NCI-H2196 (cell line): ENCODE results near the gene SATB1.
"Not testable (repeated sequence)": the region's sequence is repeated elsewhere in the genome, so short reads cannot be mapped to it uniquely, and the experiment has no call there.

Experiments
- DNase-seq: peaks from one replicate; lab custom pipeline; 2025; ENCODE audit not compliant: unreplicated experiment; lab: John Stamatoyannopoulos, UW

The SATB1 gene

DNA sequence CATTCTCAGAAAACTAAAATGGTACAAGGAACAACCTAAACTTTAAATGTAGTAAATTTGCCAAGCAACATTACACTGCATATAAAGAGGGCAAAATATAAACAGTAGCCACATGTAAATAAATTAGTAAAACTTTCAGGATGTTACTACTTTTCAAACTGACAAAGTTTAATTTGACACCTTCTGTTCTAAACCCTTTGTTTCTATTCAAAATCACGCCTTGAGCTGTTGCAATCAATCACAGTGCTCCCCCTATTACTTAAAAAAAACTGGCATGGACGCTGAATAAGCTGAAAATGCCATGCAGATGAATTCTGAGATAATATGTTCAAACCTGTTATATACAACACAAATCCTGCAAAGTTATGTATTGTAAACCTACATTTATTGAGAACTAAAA, 69.3 kb downstream of the SATB1 start:
- no peak for DNase-seq

DNA sequence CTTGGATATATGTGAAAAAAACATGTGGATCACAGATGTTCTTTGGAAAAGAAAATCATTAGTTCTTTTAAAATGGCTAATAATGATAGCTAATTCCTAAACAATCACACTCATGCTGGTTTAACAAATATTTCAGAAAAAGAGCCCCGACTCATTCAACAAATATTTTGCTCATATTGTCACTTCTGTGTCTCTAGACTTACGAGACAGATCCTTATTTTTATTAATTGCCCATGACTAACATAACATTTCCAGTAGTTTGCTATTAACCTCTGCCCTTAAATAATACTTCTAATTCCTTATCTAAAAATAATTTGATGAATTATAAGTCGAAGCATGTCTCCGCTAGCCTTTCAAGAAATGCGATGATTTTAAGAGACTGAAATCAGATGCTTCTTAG, 70.4 kb downstream of the SATB1 start:
- DNase-seq = no peak

DNA sequence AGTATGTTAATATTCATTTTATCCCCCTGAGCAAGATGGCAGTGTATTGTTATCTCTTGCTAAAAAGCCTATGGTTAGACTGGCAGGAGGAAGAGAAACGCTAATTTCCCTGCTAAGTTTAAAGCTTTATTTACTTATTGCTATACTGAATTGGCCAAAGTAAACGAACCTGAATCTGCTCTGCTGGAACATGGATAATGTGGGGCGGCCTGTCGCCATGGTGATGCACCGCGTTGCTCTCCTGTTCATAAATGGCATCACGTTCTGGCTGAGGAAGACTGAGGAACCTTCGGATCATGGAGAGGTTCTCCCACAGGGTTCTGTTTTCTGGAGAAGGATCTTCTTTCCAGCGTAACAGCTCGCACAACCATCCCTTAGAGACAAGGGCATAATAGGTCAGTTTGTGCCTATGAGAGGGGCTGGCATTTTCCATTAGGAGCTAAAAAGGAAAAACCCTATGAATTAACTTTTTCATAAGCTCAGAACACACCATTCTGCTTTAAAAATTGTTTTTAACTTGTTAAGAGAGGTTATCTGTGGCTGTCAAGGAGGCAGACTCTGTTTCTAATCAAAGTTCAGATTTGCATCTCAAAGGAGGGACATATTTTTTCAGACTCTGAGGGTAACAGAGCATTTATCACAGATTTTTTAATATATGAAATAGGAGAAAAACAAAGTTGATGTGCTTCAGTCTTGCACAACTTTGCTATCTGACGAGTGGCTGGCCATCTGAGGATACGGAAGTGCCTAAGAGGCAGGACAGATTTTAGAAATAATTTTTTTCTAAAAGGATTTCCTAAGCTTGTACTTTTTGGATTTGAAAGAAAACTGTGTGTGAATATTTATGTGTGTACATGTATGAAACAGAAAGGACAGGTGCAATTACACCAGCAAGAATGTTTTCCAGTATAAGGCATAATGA, 73.1 kb downstream of the SATB1 start:
- DNase-seq = peak; percentile 37

DNA sequence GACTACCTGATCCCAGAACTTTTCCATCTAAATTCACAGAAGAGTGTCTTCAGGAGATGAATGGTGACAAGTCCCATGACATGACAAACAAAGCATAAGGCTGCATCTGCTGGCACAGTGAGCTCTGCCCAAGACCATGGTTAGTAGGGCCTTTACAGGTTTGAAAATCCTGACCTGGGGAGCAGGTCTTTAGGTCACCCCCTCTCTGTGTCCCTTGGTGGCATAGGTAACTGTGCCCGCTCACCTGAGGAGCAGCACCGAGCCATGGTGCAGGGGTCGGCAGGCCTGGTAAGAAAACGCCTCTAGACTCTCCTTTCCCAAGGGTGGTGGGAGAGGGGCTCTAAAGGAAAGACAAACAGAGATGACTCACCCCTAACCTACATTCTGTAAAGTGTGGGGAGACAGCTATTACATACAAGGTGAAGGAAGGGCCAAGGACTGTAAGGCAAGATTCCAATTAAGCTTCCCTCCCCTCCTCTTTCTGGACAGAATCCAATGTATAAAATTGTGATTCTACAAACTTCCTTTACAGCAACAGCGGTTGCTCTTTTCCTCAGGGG, 74.0 kb downstream of the SATB1 start:
- DNase-seq = no peak

DNA sequence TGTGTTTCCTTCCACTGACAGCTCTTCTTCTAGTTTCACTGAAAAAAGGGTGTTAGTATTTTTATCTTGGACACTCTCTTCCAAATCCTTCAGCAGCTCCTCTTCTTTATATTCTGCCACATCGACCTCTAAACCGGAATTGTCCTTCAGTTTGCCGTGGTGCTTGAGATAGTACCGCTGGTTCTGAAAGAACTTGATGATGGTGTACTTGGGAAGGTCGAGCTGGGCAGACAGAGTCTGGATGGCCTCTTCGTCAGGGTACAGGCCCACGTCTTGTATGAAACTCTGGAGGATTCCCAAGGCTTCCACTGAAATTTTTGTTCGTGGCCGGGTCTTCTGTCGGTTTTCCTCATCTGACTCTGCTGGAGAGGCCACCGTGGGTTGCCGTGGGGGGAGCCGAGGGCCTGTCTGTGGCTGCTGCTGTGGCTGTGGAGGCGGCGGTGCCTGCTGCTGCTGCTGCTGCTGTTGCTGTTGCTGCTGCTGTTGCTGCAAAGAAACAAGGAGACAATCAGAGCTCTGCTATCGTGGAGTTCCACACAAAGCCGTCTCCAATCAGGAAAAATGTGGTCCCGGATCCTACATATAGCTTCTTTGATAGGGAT, 75.8 kb downstream of the SATB1 start:
- DNase-seq = no peak

DNA sequence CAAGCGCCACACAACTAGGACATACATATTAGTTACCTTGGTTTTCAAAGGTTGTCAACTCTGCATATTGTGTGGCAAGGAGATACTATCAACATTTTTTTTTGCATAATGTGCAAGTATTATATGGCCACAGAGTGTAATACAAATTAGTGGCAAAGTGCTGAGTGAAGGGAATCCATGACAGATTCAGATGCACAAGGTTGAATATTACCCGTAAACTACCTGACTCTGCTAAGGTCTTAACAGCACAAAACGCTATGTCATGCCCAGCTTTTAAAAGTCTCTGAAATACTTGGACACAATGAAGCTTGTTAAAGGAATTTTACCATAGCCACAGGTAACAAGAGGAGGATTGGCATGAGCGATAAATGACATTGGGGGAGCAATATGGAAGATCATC, 79.0 kb downstream of the SATB1 start:
- DNase-seq = no peak

DNA sequence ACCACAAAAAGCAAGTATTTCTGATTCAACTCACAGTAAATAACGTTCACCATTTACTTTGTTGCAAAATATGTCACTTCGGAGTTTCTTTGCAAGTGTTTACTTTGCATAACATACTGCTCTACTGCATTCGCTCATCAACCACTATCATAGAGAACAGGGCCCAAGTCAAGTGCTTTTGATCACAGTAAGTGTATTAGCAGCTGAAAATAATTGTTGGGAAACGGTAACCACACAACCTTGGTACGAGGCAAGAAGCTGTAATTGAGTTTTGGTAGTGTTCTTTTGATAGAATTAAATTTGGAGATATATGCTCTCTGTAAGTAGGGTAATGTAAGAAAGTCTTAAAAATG, 80.1 kb downstream of the SATB1 start:
- DNase-seq = no peak

DNA sequence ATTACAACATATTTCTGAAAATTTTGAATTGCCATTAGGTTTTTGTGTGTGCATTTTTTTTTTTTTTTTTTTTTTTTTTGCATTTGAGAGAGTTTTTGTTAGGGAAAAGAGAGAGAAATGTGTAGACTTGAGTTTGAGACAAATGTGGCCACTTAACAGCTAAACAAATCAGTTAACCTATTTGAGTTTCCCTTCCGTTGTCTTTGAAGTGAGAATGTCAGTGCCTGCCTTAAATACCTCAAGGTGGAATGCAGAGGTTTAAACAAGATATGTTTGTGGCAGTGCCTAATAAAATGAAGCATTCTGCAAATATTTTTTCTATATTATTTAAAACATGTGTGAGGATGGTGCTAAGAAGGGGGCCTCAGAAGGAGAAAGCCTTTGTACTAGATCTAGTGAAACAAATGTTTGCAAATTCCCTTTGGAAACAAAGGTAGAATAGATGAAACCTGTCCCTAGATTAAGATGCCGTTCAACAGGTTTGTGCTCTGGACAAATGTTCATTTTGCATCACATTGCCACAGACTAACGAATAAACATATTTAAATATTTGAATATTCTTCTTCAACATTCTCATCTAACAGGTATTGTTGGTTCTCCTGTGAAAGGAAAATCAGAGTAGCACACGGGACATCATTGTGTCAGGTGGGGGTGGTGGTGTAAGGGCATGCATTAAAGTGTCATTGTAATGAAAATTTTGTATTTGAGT, 80.7 kb downstream of the SATB1 start:
- DNase-seq = no peak

DNA sequence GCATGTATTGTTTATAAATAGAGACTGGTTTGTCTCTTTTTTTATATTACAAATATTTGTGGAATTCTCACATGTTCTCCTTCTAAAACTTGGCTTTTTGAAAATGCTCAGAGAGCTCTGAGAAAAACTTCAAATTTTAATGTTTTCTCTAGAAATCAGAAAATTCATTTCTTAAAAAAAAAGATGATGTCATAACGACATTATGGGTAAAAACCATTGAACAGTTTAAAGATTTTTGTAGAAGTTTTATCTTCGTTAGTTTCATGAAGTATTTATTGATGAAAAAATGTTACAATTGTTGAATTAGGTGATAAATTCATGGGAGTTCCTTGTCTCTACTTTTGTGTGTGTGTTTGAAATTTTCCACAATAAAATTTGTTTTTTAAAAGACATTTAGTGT, 81.3 kb downstream of the SATB1 start:
- DNase-seq = no peak

DNA sequence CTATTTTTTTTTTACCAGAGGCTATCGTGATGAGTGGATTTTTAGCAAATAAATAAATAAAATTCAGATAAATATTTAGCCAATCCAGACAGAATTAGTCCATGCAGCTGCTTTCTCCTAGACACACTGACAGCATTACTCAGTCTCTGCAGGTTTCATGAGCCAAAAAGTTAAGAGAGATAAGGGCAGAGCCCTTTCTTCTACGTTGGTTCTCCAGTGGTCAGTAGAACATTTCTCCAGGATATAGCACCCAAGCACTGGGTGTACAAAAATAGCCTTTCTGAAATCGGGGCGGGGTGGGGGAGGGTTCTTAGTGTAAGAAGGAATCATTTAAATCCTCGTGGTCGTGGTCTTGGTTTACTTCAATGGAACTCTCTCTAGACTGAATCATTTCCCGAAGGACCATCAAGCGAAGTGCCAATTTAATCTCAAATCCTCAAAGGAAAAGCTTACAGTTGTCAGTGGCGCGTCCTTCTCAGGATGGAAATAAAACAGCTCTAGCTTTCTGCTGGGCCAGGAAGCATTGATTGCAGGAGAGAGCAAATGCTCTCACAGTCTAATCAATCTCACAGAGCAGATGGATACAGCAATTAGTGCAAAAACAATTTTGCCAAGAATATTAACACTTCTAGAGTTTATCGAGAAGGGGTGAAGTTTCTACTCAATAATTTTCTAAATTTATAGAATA, 86.2 kb downstream of the SATB1 start:
- no peak for DNase-seq

DNA sequence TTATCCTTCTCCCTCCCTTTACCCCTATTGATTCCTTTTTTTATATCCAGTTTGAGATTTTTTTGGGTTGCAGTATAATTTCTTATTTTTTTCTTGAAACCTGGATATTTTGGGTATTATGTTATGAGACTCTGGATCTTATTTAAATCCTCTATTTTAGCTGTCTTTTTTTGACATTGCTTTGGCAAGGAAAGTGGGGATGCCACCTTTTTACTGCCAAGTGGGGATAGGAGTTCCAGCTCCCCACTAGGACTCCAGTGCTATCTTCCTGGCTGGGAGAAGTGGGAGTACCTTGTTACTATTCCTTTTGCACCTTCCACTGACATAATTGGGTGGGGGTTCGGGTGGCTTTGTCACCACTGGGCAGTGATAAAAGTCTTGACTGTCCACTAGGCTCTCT, 87.9 kb downstream of the SATB1 start:
- DNase-seq = no peak

DNA sequence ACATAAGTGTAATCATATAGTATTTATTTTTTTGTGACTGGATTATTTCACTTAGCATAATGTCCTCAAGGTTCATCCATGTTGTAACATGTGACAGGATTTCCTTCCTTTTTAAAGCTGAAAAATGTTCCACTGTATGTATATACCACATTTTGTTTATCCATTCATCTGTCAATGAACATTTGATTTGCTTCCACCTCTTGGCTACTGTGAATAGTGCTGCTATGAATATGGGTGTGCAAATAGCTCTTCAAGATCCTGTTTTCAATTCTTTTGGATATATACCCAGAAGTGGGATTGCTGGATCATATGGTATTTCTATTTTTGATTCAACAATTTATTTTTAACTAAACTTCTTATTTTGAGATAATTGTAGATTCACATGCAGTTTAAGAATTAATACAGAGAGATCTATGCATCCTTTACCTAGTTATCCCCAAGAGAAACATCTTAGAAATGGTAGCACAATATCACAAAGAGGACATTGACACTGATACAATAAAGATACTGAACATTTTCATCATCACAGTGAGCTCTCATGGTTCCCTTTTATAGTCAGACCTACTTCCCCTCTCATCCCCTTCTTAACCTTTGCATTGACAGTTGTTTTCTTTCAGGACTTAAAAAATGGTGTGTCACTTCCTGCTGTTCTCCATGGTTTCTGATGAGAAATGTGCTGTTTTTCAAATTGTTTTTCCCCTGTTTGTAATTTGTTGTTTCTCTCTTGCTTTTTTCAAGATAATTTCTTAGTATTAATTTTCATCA, 90.1 kb downstream of the SATB1 start:
- DNase-seq = no peak

DNA sequence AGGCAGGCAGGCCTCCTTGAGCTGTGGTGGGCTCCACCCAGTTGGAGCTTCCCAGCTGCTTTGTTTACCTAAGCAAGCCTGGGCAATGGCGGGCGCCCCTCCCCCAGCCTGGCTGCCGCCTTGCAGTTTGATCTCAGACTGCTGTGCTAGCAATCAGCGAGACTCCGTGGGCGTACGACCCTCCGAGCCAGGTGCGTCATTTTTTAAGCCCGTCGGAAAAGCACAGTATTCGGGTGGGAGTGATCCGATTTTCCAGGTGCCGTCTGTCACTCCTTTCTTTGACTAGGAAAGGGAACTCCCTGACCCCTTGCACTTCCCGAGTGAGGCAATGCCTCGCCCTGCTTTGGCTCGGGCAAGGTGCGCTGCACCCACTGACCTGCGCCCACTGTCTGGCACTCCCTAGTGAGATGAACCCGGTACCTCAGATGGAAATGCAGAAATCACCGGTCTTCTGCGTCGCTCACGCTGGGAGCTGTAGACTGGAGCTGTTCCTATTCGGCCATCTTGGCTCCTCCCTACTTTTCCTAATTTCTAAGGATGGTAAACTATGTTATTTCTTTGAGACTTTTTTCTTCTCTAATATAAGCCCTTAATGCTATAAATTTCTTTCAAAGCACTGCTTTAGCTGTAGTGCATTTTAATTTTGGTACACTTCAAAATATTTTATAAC, 94.2 kb downstream of the SATB1 start:
- not testable (repeated sequence) for DNase-seq

DNA sequence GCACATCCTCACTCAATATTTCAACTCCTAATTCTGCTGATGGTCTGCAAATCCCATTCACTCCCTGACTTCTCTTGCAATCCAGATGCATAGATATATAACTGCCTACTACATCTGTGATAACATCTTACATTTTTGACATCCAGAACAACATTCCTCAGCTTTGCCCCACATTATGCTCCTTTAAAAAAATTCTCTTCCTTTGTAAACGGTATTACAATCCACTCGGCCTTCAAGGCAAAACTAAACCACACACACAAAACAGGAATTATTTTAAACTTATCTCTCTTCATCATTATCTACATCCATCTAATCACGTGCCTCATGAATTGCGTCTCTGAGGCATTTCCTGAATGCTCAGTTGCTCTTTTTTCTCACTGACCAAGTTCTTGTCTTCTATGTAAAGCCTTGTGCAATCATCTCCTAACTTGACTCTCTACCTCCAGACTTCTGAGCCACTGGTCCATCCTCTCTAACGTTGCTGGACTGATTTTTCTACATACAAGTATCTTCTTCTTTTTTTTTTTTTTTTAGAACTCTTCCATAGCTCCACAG, 117.0 kb downstream of the SATB1 start:
- no peak for DNase-seq

DNA sequence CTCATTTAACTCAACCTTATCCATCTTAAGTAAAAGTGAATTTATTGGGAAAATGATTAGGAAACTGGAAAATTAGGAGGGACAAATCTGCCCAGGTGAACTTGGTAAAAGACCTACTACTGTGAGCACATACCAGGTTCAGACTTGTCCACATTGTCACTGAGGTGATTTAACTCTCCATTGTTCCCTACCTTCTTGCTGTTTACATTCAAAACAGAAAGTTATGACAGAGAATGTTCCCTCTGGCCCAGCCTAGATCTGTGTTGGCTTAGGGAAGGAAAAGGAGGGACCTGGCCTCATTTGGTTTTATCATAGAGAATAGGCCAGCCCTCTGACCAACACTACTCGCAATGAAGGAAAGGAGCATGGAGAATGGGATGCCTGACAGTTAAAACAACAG, 117.6 kb downstream of the SATB1 start:
- DNase-seq = no peak

DNA sequence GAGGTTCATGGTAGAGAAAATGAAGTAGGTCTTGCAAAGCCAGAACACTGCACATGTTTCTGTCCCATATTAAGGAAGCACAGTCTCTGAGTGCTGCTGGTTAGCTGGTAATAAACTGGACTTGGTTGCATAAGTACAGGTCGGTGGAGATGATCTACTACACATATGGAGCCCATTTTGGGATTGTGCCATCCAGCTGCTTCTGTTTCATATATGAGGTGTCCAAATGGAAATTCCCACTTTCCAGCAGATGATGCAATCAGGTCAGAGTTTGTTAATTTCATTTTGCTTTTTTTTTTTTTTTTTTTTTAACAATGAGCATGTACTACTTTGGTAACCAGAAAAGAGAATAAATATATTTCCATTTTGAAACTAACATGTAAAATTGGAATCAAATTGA, 122.6 kb downstream of the SATB1 start:
- no peak for DNase-seq

DNA sequence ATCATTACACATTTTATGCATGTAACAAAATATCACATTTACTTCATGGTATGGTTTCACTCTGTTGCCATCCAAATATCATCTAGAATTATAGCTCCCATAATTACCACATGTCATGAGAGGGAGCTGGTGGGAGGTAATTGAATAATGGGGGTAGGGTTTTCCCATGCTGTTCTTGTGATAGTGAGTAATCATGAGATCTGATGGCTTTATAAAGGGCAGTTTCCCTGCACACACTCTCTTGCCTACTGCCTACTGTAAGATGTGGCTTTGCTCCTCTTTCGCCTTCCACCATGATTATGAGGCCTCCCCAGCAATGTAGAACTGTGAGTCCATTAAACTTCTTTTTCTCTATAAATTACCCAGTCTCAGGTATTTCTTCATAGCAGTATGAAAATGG, 123.4 kb downstream of the SATB1 start:
- DNase-seq = no peak

DNA sequence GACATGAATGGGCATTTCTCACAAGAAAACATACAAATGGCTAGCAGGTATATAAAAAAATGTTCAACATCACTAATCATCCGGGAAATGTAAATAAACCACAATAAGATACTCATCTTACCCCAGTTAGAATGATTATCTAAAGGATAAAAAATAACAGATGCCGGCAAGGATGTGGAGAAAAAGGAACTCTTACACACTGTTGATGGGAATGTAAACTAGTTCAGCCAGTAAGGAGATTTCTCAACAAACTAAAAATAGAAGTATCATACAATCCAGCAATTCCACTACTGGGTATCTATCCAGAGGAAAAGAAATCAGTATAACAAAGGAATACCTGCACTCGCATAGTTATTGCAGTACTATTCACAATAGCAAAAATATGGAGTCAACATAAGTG, 124.2 kb downstream of the SATB1 start:
- no peak for DNase-seq

DNA sequence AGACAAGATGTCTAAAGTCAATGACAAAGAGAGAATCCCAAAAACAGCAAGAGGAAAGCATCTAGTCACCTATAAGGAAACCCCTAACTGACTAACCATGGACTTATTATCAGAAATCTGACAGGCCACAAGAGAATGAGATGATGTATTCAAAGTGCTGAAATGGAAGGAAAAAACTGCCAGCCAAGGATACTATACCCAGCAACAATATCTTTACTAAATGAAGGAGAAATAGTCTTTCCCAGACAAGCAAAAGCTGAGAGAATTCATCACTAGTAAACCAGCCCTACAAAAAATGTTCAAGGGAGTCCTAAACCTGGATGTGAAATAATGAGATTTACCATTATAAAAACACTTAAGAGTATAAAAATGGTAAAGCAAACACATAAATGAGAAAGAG, 128.0 kb downstream of the SATB1 start:
- no peak for DNase-seq
